H9 (cell line): ENCODE results near the gene LRWD1. TPM values are rescaled to one million over a fixed set of nuclear protein-coding genes. Genes with fewer than 3 reads are reported as not detected.
A peak's percentile ranks its signal among the peaks of the same experiment; 100 is the strongest.

Source experiments
- DNase-seq: peaks from one replicate; pipeline ENCODE4 v3.0.0-alpha.2; 2017
- H2AFZ ChIP-seq: one replicate; pipeline ENCODE4 v1.6.1; 2013; ENCODE audit warnings: mild to moderate bottlenecking, low read length, control low read depth, moderate library complexity
- H2AK5ac ChIP-seq: 2 replicates; pipeline ENCODE4 v1.6.1; 2013; ENCODE audit warnings: low read length, control low read depth, mixed read lengths; ENCODE audit not compliant: insufficient read length
- H2BK120ac ChIP-seq: one replicate; pipeline ENCODE4 v1.6.1; 2013; ENCODE audit warnings: low read depth, mild to moderate bottlenecking, low read length, control low read depth, inconsistent platforms; ENCODE audit not compliant: poor library complexity, severe bottlenecking
- H2BK12ac ChIP-seq: 2 replicates; pipeline ENCODE4 v1.6.1; 2013; ENCODE audit warnings: low read length, control low read depth, mixed read lengths, low read depth; ENCODE audit not compliant: insufficient read length
- H2BK15ac ChIP-seq: 2 replicates; pipeline ENCODE4 v1.6.1; 2013; ENCODE audit warnings: low read depth, low read length, control low read depth
- H2BK20ac ChIP-seq: one replicate; pipeline ENCODE4 v1.6.1; 2013; ENCODE audit warnings: low read depth, mild to moderate bottlenecking, low read length, control low read depth, inconsistent platforms; ENCODE audit not compliant: poor library complexity, severe bottlenecking
- H2BK5ac ChIP-seq: 2 replicates; pipeline ENCODE4 v1.6.1; 2013; ENCODE audit warnings: low read length, control low read depth, mixed read lengths; ENCODE audit not compliant: insufficient read length
- H3K14ac ChIP-seq: 2 replicates; pipeline ENCODE4 v1.6.1; 2013; ENCODE audit warnings: low read length, control low read depth; ENCODE audit not compliant: insufficient read depth
- H3K18ac ChIP-seq: 2 replicates; pipeline ENCODE4 v1.6.1; 2013; ENCODE audit warnings: low read depth, mild to moderate bottlenecking, mixed read lengths, low read length, control low read depth; ENCODE audit not compliant: insufficient read length
- H3K23ac ChIP-seq: 2 replicates; pipeline ENCODE4 v1.6.1; 2013; ENCODE audit warnings: low read length, control low read depth, mixed read lengths, low read depth; ENCODE audit not compliant: insufficient read length
- H3K23me2 ChIP-seq: 2 replicates; pipeline ENCODE4 v1.6.1; 2013; ENCODE audit warnings: low read depth, mild to moderate bottlenecking, mixed read lengths, low read length, control low read depth; ENCODE audit not compliant: insufficient read length, poor library complexity, severe bottlenecking
- H3K27ac ChIP-seq: 2 replicates; pipeline ENCODE4 v1.5.1; 2013; ENCODE audit warnings: low read length, control low read depth, mixed read lengths, low read depth; ENCODE audit not compliant: insufficient read length
- H3K27me3 ChIP-seq: 2 replicates; pipeline ENCODE4 v1.6.1; 2013; ENCODE audit warnings: low read length, control low read depth, inconsistent platforms; ENCODE audit not compliant: insufficient read depth
- H3K4ac ChIP-seq: 2 replicates; pipeline ENCODE4 v1.6.1; 2013; ENCODE audit warnings: low read depth, mild to moderate bottlenecking, control low read depth, inconsistent platforms, low read length, moderate library complexity
- H3K4me1 ChIP-seq: 2 replicates; pipeline ENCODE4 v1.6.1; 2013; ENCODE audit warnings: low read length, control low read depth, inconsistent platforms; ENCODE audit not compliant: insufficient read depth
- H3K4me2 ChIP-seq: 2 replicates; pipeline ENCODE4 v1.6.1; 2013; ENCODE audit warnings: low read length, control low read depth, mixed read lengths; ENCODE audit not compliant: insufficient read length, insufficient read depth
- H3K56ac ChIP-seq: 2 replicates; pipeline ENCODE4 v1.6.1; 2013; ENCODE audit warnings: low read depth, mild to moderate bottlenecking, mixed read lengths, low read length, control low read depth; ENCODE audit not compliant: insufficient read length
- H3K79me1 ChIP-seq: 2 replicates; pipeline ENCODE4 v1.6.1; 2013; ENCODE audit warnings: low read depth, mild to moderate bottlenecking, moderate library complexity, low read length, control low read depth, inconsistent platforms; ENCODE audit not compliant: insufficient read depth, poor library complexity, severe bottlenecking
- H3K79me2 ChIP-seq: 2 replicates; pipeline ENCODE4 v1.6.1; 2013; ENCODE audit warnings: low read length, control low read depth, inconsistent platforms; ENCODE audit not compliant: insufficient read depth
- H3K9ac ChIP-seq: 2 replicates; pipeline ENCODE4 v1.6.1; 2013; ENCODE audit warnings: low read length, control low read depth, mixed read lengths; ENCODE audit not compliant: insufficient read length; ENCODE audit errors: extremely low read depth
- H3K9me3 ChIP-seq: one replicate; pipeline ENCODE4 v1.6.1; 2013; ENCODE audit warnings: low read depth, low read length, inconsistent platforms; ENCODE audit not compliant: control insufficient read depth
- H3T11ph ChIP-seq: one replicate; pipeline ENCODE4 v1.6.1; 2013; ENCODE audit warnings: mild to moderate bottlenecking, low read length, control low read depth, inconsistent platforms
- H4K20me1 ChIP-seq: one replicate; pipeline ENCODE4 v1.6.1; 2013; ENCODE audit not compliant: control insufficient read depth, insufficient read length, insufficient read depth
- H4K5ac ChIP-seq: 2 replicates; pipeline ENCODE4 v1.6.1; 2013; ENCODE audit warnings: low read depth, mild to moderate bottlenecking, mixed read lengths, low read length, control low read depth; ENCODE audit not compliant: insufficient read length
- H4K8ac ChIP-seq: replicated peaks from 2 replicates; pipeline ENCODE4 v1.6.1; 2013; ENCODE audit warnings: low read length, control low read depth, mixed read lengths, low read depth; ENCODE audit not compliant: insufficient read length
- H4K91ac ChIP-seq: 2 replicates; pipeline ENCODE4 v1.6.1; 2013; ENCODE audit warnings: low read depth, mild to moderate bottlenecking, moderate library complexity, mixed read lengths, low read length, control low read depth; ENCODE audit not compliant: insufficient read length
- H3K27ac Mint-ChIP-seq, 3 experiments: 2 replicates in 2 of 3; 3 replicates in 1 of 3; pipeline ENCODE4 v1.8.0; 2020 to 2021; ENCODE audit warnings: mixed read lengths in 3 of 3, mild to moderate bottlenecking in 1 of 3, moderate library complexity in 1 of 3
- H3K27me3 Mint-ChIP-seq: 2 replicates; pipeline ENCODE4 v1.8.0; 2021; ENCODE audit warnings: low read depth, mild to moderate bottlenecking, moderate library complexity, mixed read lengths
- H3K36me3 Mint-ChIP-seq, 3 experiments: 2 replicates in 2 of 3; 3 replicates in 1 of 3; pipeline ENCODE4 v1.8.0; 2020 to 2021; ENCODE audit warnings: low read depth in 3 of 3, mixed read lengths in 3 of 3; ENCODE audit not compliant: insufficient read depth in 1 of 3
- H3K4me1 Mint-ChIP-seq, 2 experiments: 2 replicates each; pipeline ENCODE4 v1.8.0; 2020; ENCODE audit warnings: mixed read lengths in 2 of 2
- H3K4me3 Mint-ChIP-seq, 2 experiments: 2 replicates in 1 of 2; 3 replicates in 1 of 2; pipeline ENCODE4 v1.8.0; 2020 to 2021; ENCODE audit warnings: mild to moderate bottlenecking in 2 of 2, mixed read lengths in 2 of 2, moderate library complexity in 1 of 2
- H3K9me3 Mint-ChIP-seq, 2 experiments: 2 replicates in 1 of 2; 3 replicates in 1 of 2; pipeline ENCODE4 v1.8.0; 2020; ENCODE audit warnings: mild to moderate bottlenecking in 2 of 2, mixed read lengths in 2 of 2, moderate library complexity in 1 of 2
- WGBS: extraction: QIAGEN DNeasy Blood & Tissue Kit; methylation state at CpG from one replicate; pipeline ENCODE4 v1.1.7; 2013; ENCODE audit warnings: missing lambda C conversion rate, low lambda C conversion rate, mixed read lengths; ENCODE audit not compliant: insufficient read length; ENCODE audit errors: extremely low coverage; 5-methylcytosine and 5-hydroxymethylcytosine counted together
- total RNA-seq: library from RNA; stranded (reverse); gene quantifications from 2 replicates; pipeline ENCODE4 v1.2.1, GENCODE V29; 2021
- TF ChIP-seq, protein P1 (sequence below): fragments of 200-600 bp; sonication (generic); conservative IDR thresholded peaks from 3 replicates; pipeline ENCODE4 v1.8.0; 2021; ENCODE audit warnings: antibody characterized with exemption, mild to moderate bottlenecking

LRWD1 gene
- total RNA-seq, 1 experiment from 2014 or later: 35.1 TPM

DNA sequence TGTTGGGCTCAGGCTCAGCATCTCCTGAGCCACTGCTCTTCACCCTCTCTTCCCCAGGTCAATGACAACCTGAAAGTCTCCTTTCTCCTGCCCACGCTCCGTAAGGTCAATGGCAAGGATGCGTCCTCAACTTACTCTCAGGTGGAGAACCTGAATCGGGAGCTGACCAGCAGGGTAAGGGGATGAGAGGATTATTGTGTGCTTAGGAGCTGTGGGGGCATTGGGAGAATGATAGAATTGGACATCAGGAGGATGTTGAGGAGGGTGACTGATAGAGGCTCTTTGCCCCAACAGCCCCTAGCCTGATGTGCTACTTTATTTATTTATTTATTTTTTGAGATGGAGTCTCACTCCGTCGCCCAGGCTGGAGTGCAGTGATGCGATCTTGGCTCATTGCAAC lies 1.3 kb downstream of the LRWD1 start:
- H3K4me1 ChIP-seq: no peaks in the 10 kb centered on the region
- Mint-ChIP-seq H3K4me3 (peak overlapping the region; percentile 96 to 98), H3K27ac (no peak overlapping the region), H3K4me1 (peaks cover 11 to 13% of the 10 kb centered on the region in 2 experiments; a peak in 3 of 4 replicates), H3K36me3 (peaks cover 12 to 28% (median 23%) of the 10 kb centered on the region in 3 experiments; a peak in 6 of 7 replicates), H3K27me3 (peaks cover 2% of the 10 kb centered on the region; the same call in 1 of the 2 replicates), H3K9me3 (no peaks in the 10 kb centered on the region)
- no peak overlapping the region for H3K4ac ChIP-seq
- no peak overlapping the region for H3K14ac ChIP-seq
- H2AK5ac ChIP-seq: no peak overlapping the region
- H3K79me1 ChIP-seq: peaks cover 2% of the 10 kb centered on the region
- TF ChIP-seq, protein P1, sequence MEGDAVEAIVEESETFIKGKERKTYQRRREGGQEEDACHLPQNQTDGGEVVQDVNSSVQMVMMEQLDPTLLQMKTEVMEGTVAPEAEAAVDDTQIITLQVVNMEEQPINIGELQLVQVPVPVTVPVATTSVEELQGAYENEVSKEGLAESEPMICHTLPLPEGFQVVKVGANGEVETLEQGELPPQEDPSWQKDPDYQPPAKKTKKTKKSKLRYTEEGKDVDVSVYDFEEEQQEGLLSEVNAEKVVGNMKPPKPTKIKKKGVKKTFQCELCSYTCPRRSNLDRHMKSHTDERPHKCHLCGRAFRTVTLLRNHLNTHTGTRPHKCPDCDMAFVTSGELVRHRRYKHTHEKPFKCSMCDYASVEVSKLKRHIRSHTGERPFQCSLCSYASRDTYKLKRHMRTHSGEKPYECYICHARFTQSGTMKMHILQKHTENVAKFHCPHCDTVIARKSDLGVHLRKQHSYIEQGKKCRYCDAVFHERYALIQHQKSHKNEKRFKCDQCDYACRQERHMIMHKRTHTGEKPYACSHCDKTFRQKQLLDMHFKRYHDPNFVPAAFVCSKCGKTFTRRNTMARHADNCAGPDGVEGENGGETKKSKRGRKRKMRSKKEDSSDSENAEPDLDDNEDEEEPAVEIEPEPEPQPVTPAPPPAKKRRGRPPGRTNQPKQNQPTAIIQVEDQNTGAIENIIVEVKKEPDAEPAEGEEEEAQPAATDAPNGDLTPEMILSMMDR: no peak
- no peak overlapping the region for H2BK20ac ChIP-seq
- no peak overlapping the region for H4K91ac ChIP-seq
- no peak overlapping the region for H3K27ac ChIP-seq
- H3K9me3 ChIP-seq: no peaks in the 10 kb centered on the region
- H2BK5ac ChIP-seq: no peak overlapping the region
- no peaks in the 10 kb centered on the region for H3K27me3 ChIP-seq
- no peak overlapping the region for H3K4me2 ChIP-seq
- no peak overlapping the region for H3K18ac ChIP-seq
- H3K23ac ChIP-seq: no peak overlapping the region
- H2BK12ac ChIP-seq: no peak overlapping the region
- no peak for DNase-seq
- no peak overlapping the region for H3K56ac ChIP-seq
- no peak overlapping the region for H4K5ac ChIP-seq
- no CpG with 5 or more reads among the region's 7 CpGs for WGBS
- no peak overlapping the region for H3T11ph ChIP-seq
- no peak overlapping the region for H2BK15ac ChIP-seq
- no peak overlapping the region for H4K8ac ChIP-seq
- no peak overlapping the region for H2AFZ ChIP-seq
- H2BK120ac ChIP-seq: no peak overlapping the region
- H3K23me2 ChIP-seq: peaks cover 6% of the 10 kb centered on the region
- H3K79me2 ChIP-seq: no peaks in the 10 kb centered on the region
- H3K9ac ChIP-seq: no peak overlapping the region
- no peaks in the 10 kb centered on the region for H4K20me1 ChIP-seq
